HuH-7.5 (cell line): Measurements from ENCODE around the gene MAPK8IP2.

Experiments used
- DNase-seq: peaks from one replicate; pipeline ENCODE4 v3.0.0; 2011; ENCODE audit warnings: low spot score

The MAPK8IP2 gene

GRCh38 chr22:50600538-50600937 is at the start of gene MAPK8IP2:
Gene MAPK8IP2 (plus strand): TSS chr22:50600793. CDS start chr22:50600819, 26 bp downstream.
- peak; percentile 79 for DNase-seq

- no peak for DNase-seq
Observed at GRCh38 chr22:50551160-50551752, 49.3 kb upstream of the MAPK8IP2 start.

- DNase-seq: no peak
Observed at GRCh38 chr22:50553310-50553709, 47.3 kb upstream of the MAPK8IP2 start.

GRCh38 chr22:50556703-50557102 is 43.9 kb upstream of the MAPK8IP2 start:
- DNase-seq: no peak

- no peak for DNase-seq
Observed at GRCh38 chr22:50560034-50560433, 40.6 kb upstream of the MAPK8IP2 start.

- no peak for DNase-seq
Observed at GRCh38 chr22:50561401-50562358, 38.9 kb upstream of the MAPK8IP2 start.

- DNase-seq: peak; percentile 95
Observed at GRCh38 chr22:50562523-50563412, 37.8 kb upstream of the MAPK8IP2 start, which contains the start of gene SYCE3. Gene SYCE3 (minus strand): TSS chr22:50562919. CDS start chr22:50556405, 6,514 bp downstream.

GRCh38 chr22:50563413-50564160 is 37.0 kb upstream of the MAPK8IP2 start:
- DNase-seq: no peak

- no peak for DNase-seq
Observed at GRCh38 chr22:50564289-50564688, 36.3 kb upstream of the MAPK8IP2 start.

- DNase-seq: no peak
Observed at GRCh38 chr22:50567721-50568252, 32.8 kb upstream of the MAPK8IP2 start.

GRCh38 chr22:50568626-50569025 is 32.0 kb upstream of the MAPK8IP2 start:
- DNase-seq: no peak

- DNase-seq: no peak
Observed at GRCh38 chr22:50569041-50569459, 31.5 kb upstream of the MAPK8IP2 start.

- no peak for DNase-seq
Observed at GRCh38 chr22:50569896-50570535, 30.6 kb upstream of the MAPK8IP2 start.

- DNase-seq: no peak
Observed at GRCh38 chr22:50570861-50571260, 29.7 kb upstream of the MAPK8IP2 start.

GRCh38 chr22:50571264-50572175 is 29.1 kb upstream of the MAPK8IP2 start:
- no peak for DNase-seq

- no peak for DNase-seq
Observed at GRCh38 chr22:50572965-50573364, 27.6 kb upstream of the MAPK8IP2 start.

GRCh38 chr22:50573491-50574382 is 26.9 kb upstream of the MAPK8IP2 start:
- DNase-seq: no peak

GRCh38 chr22:50574383-50574755 is 26.2 kb upstream of the MAPK8IP2 start:
- no peak for DNase-seq
